PC-3 (cell line): ENCODE measurements around the gene SLC23A1. TPM values are rescaled to one million over a fixed set of nuclear protein-coding genes. Genes with fewer than 3 reads are reported as not detected.

Experiments used
- ATAC-seq: fragments of 200-7000 bp; cut with Tn5 transposase; 2 replicates; pipeline ENCODE4 v1.9.1; 2020; ENCODE audit warnings: mild to moderate bottlenecking, moderate library complexity
- BruUV-seq: library from RNA; stranded (reverse); fragments of 400-500 nt; replicated peaks from 2 replicates; lab custom pipeline; 2021; lab: Mats Ljungman, UMichigan
- CTCF ChIA-PET: fragments of 300-600 bp; sonication (Branson Sonifier 250); formaldehyde crosslinking; loops from one replicate; lab custom pipeline; 2022; ENCODE audit warnings: antibody characterized with exemption; lab: Charles Lee
- POLR2A ChIA-PET: fragments of 300-600 bp; sonication (Branson Sonifier 250); formaldehyde crosslinking; loops from one replicate; lab custom pipeline; 2022; ENCODE audit warnings: antibody characterized with exemption; ENCODE audit not compliant: unreplicated experiment; lab: Charles Lee
- DNase-seq: peaks from one replicate; pipeline ENCODE4 v3.0.0-alpha.2; 2015
- H2AFZ ChIP-seq: fragments of 300-600 bp; sonication (generic); 2 replicates; pipeline ENCODE4 v1.6.0; 2016; ENCODE audit warnings: antibody characterized with exemption, low read length
- H3F3A ChIP-seq: fragments of 300-600 bp; sonication (generic); one replicate; pipeline ENCODE4 v1.6.0; 2017; ENCODE audit warnings: antibody characterized with exemption, low read length, control low read depth, mild to moderate bottlenecking; ENCODE audit not compliant: unreplicated experiment
- H3K27ac ChIP-seq: fragments of 300-600 bp; sonication (generic); 2 replicates; pipeline ENCODE4 v1.5.1; 2016; ENCODE audit warnings: mild to moderate bottlenecking, low read length
- H3K27me3 ChIP-seq: fragments of 300-600 bp; sonication (generic); 2 replicates; pipeline ENCODE4 v1.6.1; 2016; ENCODE audit warnings: low read length, mixed read lengths
- H3K36me3 ChIP-seq: fragments of 300-600 bp; sonication (generic); 2 replicates; pipeline ENCODE4 v1.6.1; 2016; ENCODE audit warnings: low read depth, mixed run types, low read length, mixed read lengths
- H3K4me1 ChIP-seq: fragments of 300-600 bp; sonication (generic); 2 replicates; pipeline ENCODE4 v1.5.1; 2016; ENCODE audit warnings: low read length; ENCODE audit not compliant: insufficient read depth
- H3K4me2 ChIP-seq: fragments of 300-600 bp; sonication (generic); 2 replicates; pipeline ENCODE4 v1.6.0; 2016; ENCODE audit warnings: low read length
- H3K4me3 ChIP-seq: fragments of 300-600 bp; sonication (generic); 2 replicates; pipeline ENCODE4 v1.5.1; 2016; ENCODE audit warnings: mild to moderate bottlenecking, low read length, mixed read lengths
- H3K79me2 ChIP-seq: fragments of 300-600 bp; sonication (generic); 2 replicates; pipeline ENCODE4 v1.6.1; 2017; ENCODE audit warnings: low read length, mixed read lengths
- H3K9ac ChIP-seq: fragments of 300-600 bp; sonication (generic); 2 replicates; pipeline ENCODE4 v1.6.0; 2016; ENCODE audit warnings: mild to moderate bottlenecking, low read length
- H3K9me2 ChIP-seq: fragments of 300-600 bp; sonication (generic); replicated peaks from 2 replicates; pipeline ENCODE4 v1.6.1; 2016; ENCODE audit warnings: mixed run types, low read length, mixed read lengths
- H3K9me3 ChIP-seq: fragments of 300-600 bp; sonication (generic); 2 replicates; pipeline ENCODE4 v1.6.1; 2016; ENCODE audit warnings: low read length, mixed read lengths
- H4K20me1 ChIP-seq: fragments of 300-600 bp; sonication (generic); 2 replicates; pipeline ENCODE4 v1.6.1; 2016; ENCODE audit warnings: low read length, mixed read lengths
- CTCF ChIP-seq: fragments of 300-600 bp; sonication (generic); conservative IDR thresholded peaks from 2 replicates; pipeline ENCODE4 v1.5.1; 2017; ENCODE audit warnings: antibody characterized with exemption, low read depth, mild to moderate bottlenecking, low read length
- EZH2 ChIP-seq: fragments of 300-600 bp; sonication (generic); IDR thresholded peaks from one replicate; pipeline ENCODE4 v1.6.1; 2017; ENCODE audit warnings: antibody characterized with exemption, mild to moderate bottlenecking, low read length; ENCODE audit not compliant: unreplicated experiment
- EZH2phosphoT487 ChIP-seq: fragments of 300-600 bp; sonication (generic); IDR thresholded peaks from 2 replicates; pipeline ENCODE4 v1.6.1; 2018; ENCODE audit warnings: mild to moderate bottlenecking, antibody characterized with exemption, low read length, borderline replicate concordance
- intact Hi-C: fragments of 100-400 bp; cut with micrococcal nuclease; formaldehyde crosslinking; loops from 2 replicates; pipeline ENCODE4 v1.9.0; 2023
- total RNA-seq: library from RNA; depleted of rRNA; stranded (reverse); fragments of >200 nt; gene quantifications from 2 replicates; pipeline ENCODE4 v1.2.3, GENCODE V29; 2014

Gene SLC23A1
- total RNA-seq, 1 experiment from 2014 or later = not detected

DNA sequence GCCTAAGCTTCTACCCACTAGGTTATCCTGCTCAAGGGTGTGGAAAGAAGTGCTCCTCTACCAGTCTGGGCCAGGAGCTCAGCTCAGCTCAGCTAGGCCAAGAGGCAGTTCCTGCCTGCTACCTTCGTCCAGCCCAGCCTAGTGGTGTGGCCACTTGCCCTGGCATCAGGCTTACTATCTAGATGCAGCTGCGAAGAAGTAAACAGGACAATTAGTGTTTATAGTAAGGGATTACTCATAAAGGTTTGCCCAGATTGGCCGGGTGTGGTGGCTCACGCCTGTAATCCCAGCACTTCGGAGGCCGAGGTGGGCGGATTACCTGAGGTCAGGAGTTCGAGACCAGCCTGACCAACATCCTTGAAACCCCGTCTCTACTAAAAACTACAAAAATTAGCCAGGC is 33.6 kb upstream of the SLC23A1 start:
- POLR2A ChIA-PET = interaction anchor here (0.5 kb wide), 1 partner anchor 15 kb away, joined by 3 read pairs; no protein-coding TSS in a partner anchor
- H3K4me3 ChIP-seq = no peak overlapping the region
- TF ChIP-seq EZH2phosphoT487 (no peak), CTCF (no peak), EZH2 (no peak)
- H3K79me2 ChIP-seq = no peaks in the 10 kb centered on the region
- no peak for DNase-seq
- no peak overlapping the region for H3K27ac ChIP-seq
- no peaks in the 10 kb centered on the region for H3F3A ChIP-seq
- H4K20me1 ChIP-seq = no peaks in the 10 kb centered on the region
- no peak overlapping the region for H2AFZ ChIP-seq
- ATAC-seq = no peak
- H3K9me2 ChIP-seq = no peaks in the 10 kb centered on the region
- no peak overlapping the region for H3K9ac ChIP-seq
- BruUV-seq = no TSS peak
- no peaks in the 10 kb centered on the region for H3K9me3 ChIP-seq
- intact Hi-C loops = no loop called here
- H3K27me3 ChIP-seq = no peaks in the 10 kb centered on the region
- no peaks in the 10 kb centered on the region for H3K4me1 ChIP-seq
- no peak overlapping the region for H3K4me2 ChIP-seq
- H3K36me3 ChIP-seq = no peaks in the 10 kb centered on the region
- CTCF ChIA-PET = no interaction called here

DNA sequence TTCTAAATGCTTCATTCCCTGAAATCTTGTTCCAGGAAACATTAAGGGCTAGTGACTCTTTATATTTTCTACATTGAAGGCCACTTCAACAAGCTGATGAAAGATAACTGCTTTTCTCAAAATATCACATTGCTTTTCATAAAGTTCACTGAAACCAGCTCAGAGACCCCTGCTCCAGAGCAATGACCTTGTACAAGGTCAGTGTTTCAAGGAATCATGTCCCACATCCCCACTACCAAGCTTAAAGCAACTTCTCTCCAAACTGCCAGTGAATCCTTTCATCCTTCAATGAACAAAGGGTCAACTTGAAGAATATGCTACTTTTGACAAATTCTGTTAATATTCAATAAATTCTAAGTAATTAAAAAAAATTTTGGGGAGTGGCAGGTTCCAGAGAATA is 32.8 kb upstream of the SLC23A1 start:
- no peaks in the 10 kb centered on the region for H3K9me3 ChIP-seq
- no TSS peak for BruUV-seq
- no peaks in the 10 kb centered on the region for H3K36me3 ChIP-seq
- CTCF ChIA-PET = no interaction called here
- DNase-seq = no peak
- no peak overlapping the region for H2AFZ ChIP-seq
- no peaks in the 10 kb centered on the region for H3K79me2 ChIP-seq
- H3K27ac ChIP-seq = no peak overlapping the region
- H3K27me3 ChIP-seq = no peaks in the 10 kb centered on the region
- H3K9ac ChIP-seq = no peak overlapping the region
- POLR2A ChIA-PET = interaction anchor here (0.5 kb wide), 1 partner anchor 14 kb away, joined by 3 read pairs; no protein-coding TSS in a partner anchor
- no peak overlapping the region for H3K4me3 ChIP-seq
- intact Hi-C loops = no loop called here
- ATAC-seq = no peak
- no peaks in the 10 kb centered on the region for H3K9me2 ChIP-seq
- no peaks in the 10 kb centered on the region for H4K20me1 ChIP-seq
- H3F3A ChIP-seq = no peaks in the 10 kb centered on the region
- TF ChIP-seq EZH2phosphoT487 = no peak
- TF ChIP-seq EZH2 = no peak
- TF ChIP-seq CTCF = no peak
- no peaks in the 10 kb centered on the region for H3K4me1 ChIP-seq
- H3K4me2 ChIP-seq = no peak overlapping the region

DNA sequence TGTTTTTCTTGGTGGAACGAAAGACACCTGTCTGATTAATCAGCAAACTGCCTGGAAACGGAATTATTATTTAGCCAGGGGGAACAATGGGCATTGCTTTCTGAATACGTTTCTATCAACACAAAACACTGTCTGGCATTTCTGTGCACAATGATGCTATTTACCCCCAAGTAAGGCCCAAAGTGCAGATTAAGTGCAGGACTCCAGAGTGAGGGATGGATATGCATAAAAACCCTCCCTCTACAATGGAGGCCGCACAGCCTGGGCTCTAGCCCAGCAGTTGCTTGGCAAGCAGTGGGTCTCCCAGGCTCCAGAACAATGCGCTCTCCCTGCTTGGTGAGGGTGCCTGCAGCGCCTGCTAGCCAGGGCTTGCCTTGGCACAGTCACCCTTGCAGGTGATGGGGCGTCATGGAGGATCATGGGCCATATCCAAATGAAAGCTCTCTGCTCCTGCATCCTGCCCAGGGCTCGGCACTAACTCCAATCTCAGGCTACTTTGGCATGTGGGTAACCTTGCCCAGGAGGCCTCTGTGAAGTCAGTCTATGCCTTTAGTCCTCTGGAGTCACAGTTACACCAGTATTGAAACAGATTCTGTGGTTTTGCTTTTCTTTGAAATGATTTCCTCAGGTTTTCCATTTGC is 32.2 kb upstream of the SLC23A1 start:
- intact Hi-C loops = no loop called here
- no peaks in the 10 kb centered on the region for H3K79me2 ChIP-seq
- H3K9me3 ChIP-seq = no peaks in the 10 kb centered on the region
- no peaks in the 10 kb centered on the region for H3F3A ChIP-seq
- no peak overlapping the region for H2AFZ ChIP-seq
- ATAC-seq = no peak
- no peaks in the 10 kb centered on the region for H3K4me1 ChIP-seq
- no peak overlapping the region for H3K4me3 ChIP-seq
- ChIA-PET POLR2A (no interaction called here), CTCF (no interaction called here)
- H3K9me2 ChIP-seq = no peaks in the 10 kb centered on the region
- H3K4me2 ChIP-seq = no peak overlapping the region
- no peaks in the 10 kb centered on the region for H3K36me3 ChIP-seq
- no TSS peak for BruUV-seq
- TF ChIP-seq EZH2phosphoT487 = no peak
- TF ChIP-seq EZH2 = no peak
- no peak for TF ChIP-seq CTCF
- H3K27me3 ChIP-seq = no peaks in the 10 kb centered on the region
- no peaks in the 10 kb centered on the region for H4K20me1 ChIP-seq
- H3K9ac ChIP-seq = no peak overlapping the region
- H3K27ac ChIP-seq = no peak overlapping the region
- DNase-seq = no peak
